OCI-LY1 (cell line): ENCODE data around the gene USP36.

Source experiments
- EZH2 ChIP-seq: fragments of 200-600 bp; sonication (generic), shearing (Covaris generic); IDR thresholded peaks from 2 replicates; pipeline ENCODE4 v1.8.0; 2017; ENCODE audit warnings: borderline replicate concordance, mixed run types, mild to moderate bottlenecking, antibody characterized with exemption, low read length, moderate library complexity, mixed read lengths
- TF ChIP-seq, protein P1 (sequence below): fragments of 200-600 bp; sonication (generic), shearing (Covaris generic); IDR thresholded peaks from 2 replicates; pipeline ENCODE4 v1.5.1; 2017; ENCODE audit warnings: mild to moderate bottlenecking, antibody characterized with exemption, low read length, moderate library complexity, mixed read lengths

- TF ChIP-seq, protein P1, sequence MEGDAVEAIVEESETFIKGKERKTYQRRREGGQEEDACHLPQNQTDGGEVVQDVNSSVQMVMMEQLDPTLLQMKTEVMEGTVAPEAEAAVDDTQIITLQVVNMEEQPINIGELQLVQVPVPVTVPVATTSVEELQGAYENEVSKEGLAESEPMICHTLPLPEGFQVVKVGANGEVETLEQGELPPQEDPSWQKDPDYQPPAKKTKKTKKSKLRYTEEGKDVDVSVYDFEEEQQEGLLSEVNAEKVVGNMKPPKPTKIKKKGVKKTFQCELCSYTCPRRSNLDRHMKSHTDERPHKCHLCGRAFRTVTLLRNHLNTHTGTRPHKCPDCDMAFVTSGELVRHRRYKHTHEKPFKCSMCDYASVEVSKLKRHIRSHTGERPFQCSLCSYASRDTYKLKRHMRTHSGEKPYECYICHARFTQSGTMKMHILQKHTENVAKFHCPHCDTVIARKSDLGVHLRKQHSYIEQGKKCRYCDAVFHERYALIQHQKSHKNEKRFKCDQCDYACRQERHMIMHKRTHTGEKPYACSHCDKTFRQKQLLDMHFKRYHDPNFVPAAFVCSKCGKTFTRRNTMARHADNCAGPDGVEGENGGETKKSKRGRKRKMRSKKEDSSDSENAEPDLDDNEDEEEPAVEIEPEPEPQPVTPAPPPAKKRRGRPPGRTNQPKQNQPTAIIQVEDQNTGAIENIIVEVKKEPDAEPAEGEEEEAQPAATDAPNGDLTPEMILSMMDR, result no peak
- TF ChIP-seq EZH2, result no peak
Observed at GRCh38 chr17:78753316-78754250, 87.0 kb downstream of the USP36 start.
